Measurements from ENCODE around the gene PGS1.

- TF ChIP-seq CTCF (IDR thresholded peaks at IDR 0.05), result no peak
- no peak for TF ChIP-seq EZH2phosphoT487 (IDR thresholded peaks at IDR 0.05)
- no peak for TF ChIP-seq EZH2 (IDR thresholded peaks at IDR 0.05)
These were observed 33.8 kb upstream of the PGS1 start for GRCh38 chr17:78344666-78345065.
